Natural killer cell treated with Interleukin-12 subunit alpha and Interleukin-12 subunit beta and Interleukin-15 and Interleukin-18, amount 100 ng/mL, for 72 hours (primary cell): Measurements from ENCODE around the gene NOTCH1. TPM values are rescaled to one million over a fixed set of nuclear protein-coding genes. Genes with fewer than 3 reads are reported as not detected.

Experiments used
- ATAC-seq, 2 donors: fragments of 150-1000 bp; cut with Tn5 transposase in 1 of 2; sonication (Bioruptor Pico), chemical (Tn5 transposase) in 1 of 2; 2 replicates each; pipeline ENCODE4 v1.10.0; 2021
- DNase-seq: peaks from one replicate; pipeline ENCODE4 v3.0.0; 2022; ENCODE audit warnings: low spot score
- H3K27ac Mint-ChIP-seq, 2 donors: 1 replicate in 1 of 2; 2 replicates in 1 of 2; pipeline ENCODE4 v1.8.0; 2022; ENCODE audit warnings: mixed read lengths in 2 of 2, mild to moderate bottlenecking in 1 of 2, moderate library complexity in 1 of 2
- H3K27me3 Mint-ChIP-seq, 2 donors: 1 replicate in 1 of 2; 2 replicates in 1 of 2; pipeline ENCODE4 v1.8.0; 2022; ENCODE audit warnings: mixed read lengths in 2 of 2
- H3K36me3 Mint-ChIP-seq: one replicate; pipeline ENCODE4 v1.8.0; 2022; ENCODE audit warnings: mixed read lengths
- H3K4me1 Mint-ChIP-seq, 2 donors: 1 replicate in 1 of 2; 2 replicates in 1 of 2; pipeline ENCODE4 v1.8.0; 2022; ENCODE audit warnings: low read depth in 2 of 2, mixed read lengths in 2 of 2, mild to moderate bottlenecking in 1 of 2
- H3K4me3 Mint-ChIP-seq: one replicate; pipeline ENCODE4 v1.8.0; 2022; ENCODE audit warnings: mixed read lengths
- H3K9me3 Mint-ChIP-seq: 2 replicates; pipeline ENCODE4 v1.8.0; 2022; ENCODE audit warnings: mixed read lengths
- total RNA-seq, 2 donors: library from RNA; stranded (reverse); gene quantifications; one replicate each; pipeline ENCODE4 v1.2.3, GENCODE V29; 2022

Gene NOTCH1
- 10 to 100 TPM; 57.3 to 85.0 TPM for total RNA-seq

- Mint-ChIP-seq H3K9me3 (no peaks in the 10 kb centered on the region), H3K27ac (peak within 1 kb of the TSS; percentile 31 to 62), H3K4me1 (peaks cover 6 to 16% of the 10 kb centered on the region in 2 donors), H3K36me3 (no peaks in the 10 kb centered on the region), H3K27me3 (no peaks in the 10 kb centered on the region), H3K4me3 (peak within 1 kb of the TSS; percentile 82)
- DNase-seq (peak; percentile 94), ATAC-seq (peak; percentile 85 to 89)
These were observed at the start of gene NOTCH1 for GRCh38 chr9:136545965-136546696. TSS of gene NOTCH1 (minus strand) at chr9:136546048. CDS start at chr9:136545786, 262 bp downstream.

DNA sequence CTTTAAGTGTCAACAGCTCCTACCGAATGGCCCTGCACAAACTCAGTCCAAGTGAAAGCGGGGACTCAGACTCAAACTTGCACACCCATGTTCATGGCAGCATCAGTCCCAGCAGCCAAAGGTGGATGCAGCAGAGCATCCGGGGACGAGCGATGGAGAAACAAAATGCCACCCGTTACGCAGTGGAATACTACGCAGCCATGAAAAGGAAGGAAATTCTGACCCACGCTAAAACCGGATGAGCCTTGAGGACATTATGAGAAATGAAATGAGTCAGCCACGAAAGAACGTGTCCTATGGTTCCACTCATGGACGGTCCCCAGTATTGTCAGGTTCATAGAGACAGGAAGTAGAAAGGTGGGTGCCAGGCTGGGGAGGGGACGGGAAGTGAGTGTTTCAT lies 48.6 kb upstream of the NOTCH1 start:
- no peak for ATAC-seq
- Mint-ChIP-seq H3K4me1 (peaks cover 0 to 4% of the 10 kb centered on the region in 2 donors), H3K9me3 (no peaks in the 10 kb centered on the region), H3K27me3 (no peaks in the 10 kb centered on the region), H3K27ac (no peak overlapping the region), H3K4me3 (no peak overlapping the region), H3K36me3 (no peaks in the 10 kb centered on the region)
- DNase-seq = no peak

DNA sequence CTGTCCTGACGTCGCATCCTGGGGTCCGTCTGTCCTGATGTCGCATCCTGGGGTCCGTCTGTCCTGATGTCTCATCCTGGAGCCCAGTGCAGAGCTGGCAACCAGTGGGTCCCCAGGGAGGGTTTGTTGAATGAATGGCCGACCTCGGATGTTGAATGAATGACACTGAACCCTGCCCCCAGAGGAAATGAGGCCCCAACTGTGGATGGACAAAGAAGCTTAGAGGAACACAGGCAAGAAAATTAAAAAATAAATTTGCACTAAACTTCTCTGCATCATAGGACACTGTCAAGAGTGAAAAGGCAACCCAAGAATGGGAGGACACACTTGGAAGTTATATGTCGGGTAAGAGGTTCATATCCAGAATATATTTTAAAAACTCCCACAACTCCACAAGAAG lies 47.7 kb upstream of the NOTCH1 start:
- H3K4me1 Mint-ChIP-seq = peaks cover 0 to 10% of the 10 kb centered on the region in 2 donors
- ATAC-seq (no peak), DNase-seq (no peak)
- no peaks in the 10 kb centered on the region for H3K27me3 Mint-ChIP-seq
- H3K4me3 Mint-ChIP-seq = no peak overlapping the region
- H3K27ac Mint-ChIP-seq = no peak overlapping the region
- no peaks in the 10 kb centered on the region for H3K36me3 Mint-ChIP-seq
- no peaks in the 10 kb centered on the region for H3K9me3 Mint-ChIP-seq

DNA sequence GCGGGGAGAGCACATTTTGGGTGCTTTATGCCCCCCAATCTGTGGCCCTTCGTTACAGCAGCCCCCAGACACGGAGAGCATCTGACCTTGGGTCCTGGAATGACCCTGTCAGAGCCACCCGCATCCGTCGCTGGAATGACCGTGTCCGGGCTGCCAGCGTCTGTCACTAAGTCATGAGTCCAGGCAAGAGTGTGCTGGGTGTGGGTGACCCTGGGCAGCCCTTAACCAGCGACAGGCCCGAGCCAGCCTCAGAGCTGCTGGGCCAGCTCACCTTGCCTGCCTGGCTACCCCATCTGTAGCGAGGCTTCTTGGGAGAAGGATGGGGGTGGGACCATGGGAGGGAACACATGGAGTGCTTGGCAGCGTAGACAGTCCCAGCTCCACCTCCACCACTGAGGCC lies 46.8 kb upstream of the NOTCH1 start:
- ATAC-seq (no peak), DNase-seq (no peak)
- Mint-ChIP-seq H3K4me3 (no peak overlapping the region), H3K4me1 (peaks cover 0 to 13% of the 10 kb centered on the region in 2 donors), H3K9me3 (no peaks in the 10 kb centered on the region), H3K36me3 (no peaks in the 10 kb centered on the region), H3K27ac (no peak overlapping the region), H3K27me3 (no peaks in the 10 kb centered on the region)

DNA sequence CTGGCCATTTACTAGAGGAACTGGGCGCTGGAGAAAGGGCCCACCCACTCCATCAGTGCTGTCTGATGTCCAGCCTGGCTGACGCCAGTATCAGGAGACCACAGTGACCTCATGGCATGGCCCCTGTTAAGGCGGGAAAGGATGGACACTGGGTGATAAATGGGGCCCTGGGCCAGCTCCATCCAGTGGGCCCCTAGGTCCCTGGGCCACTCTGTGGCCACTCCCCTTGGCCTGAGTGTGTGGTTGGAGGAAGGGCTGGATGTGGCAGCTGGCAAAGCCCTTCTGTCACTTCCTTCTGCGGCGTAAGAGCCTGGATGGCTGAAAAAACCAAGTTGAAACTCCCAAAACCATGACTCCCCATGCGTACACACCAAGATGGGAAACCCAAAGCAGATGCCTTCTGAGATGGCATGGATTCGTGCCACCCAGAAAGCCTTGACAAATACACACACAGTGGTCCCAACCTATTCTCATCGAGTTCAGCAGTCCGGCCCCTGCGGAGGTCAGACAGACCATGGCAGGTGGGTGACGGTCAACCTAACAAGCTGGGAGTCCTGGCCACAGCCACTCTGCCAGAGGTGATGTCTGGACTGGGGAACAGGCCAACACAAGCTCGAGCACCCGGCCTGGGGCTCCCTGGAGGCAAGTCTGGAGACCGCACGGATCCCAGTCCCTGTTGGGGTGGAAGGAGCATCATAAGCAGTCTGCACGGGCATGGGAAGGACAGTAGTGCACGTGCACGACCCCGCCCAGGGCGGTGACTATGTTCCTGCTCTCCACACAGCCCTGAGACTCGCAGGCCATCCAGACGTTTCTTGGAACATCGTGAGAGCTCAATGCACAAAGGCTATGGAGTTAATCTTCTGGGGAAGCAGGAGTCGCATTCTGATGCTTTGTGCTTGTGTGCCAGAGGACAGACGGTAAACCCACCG lies 45.2 kb upstream of the NOTCH1 start:
- H3K36me3 Mint-ChIP-seq = no peaks in the 10 kb centered on the region
- H3K27ac Mint-ChIP-seq = no peak overlapping the region
- H3K4me1 Mint-ChIP-seq = peaks cover 0 to 17% of the 10 kb centered on the region in 2 donors
- H3K27me3 Mint-ChIP-seq = no peaks in the 10 kb centered on the region
- DNase-seq (no peak), ATAC-seq (no peak)
- H3K9me3 Mint-ChIP-seq = no peaks in the 10 kb centered on the region
- H3K4me3 Mint-ChIP-seq = no peak overlapping the region

GRCh38 chr9:136589766-136590763 lies 44.2 kb upstream of the NOTCH1 start:
- ATAC-seq (no peak), DNase-seq (no peak)
- Mint-ChIP-seq H3K27ac (no peak overlapping the region), H3K27me3 (no peaks in the 10 kb centered on the region), H3K9me3 (no peaks in the 10 kb centered on the region), H3K36me3 (no peaks in the 10 kb centered on the region), H3K4me1 (peaks cover 0 to 17% of the 10 kb centered on the region in 2 donors), H3K4me3 (no peak overlapping the region)

DNA sequence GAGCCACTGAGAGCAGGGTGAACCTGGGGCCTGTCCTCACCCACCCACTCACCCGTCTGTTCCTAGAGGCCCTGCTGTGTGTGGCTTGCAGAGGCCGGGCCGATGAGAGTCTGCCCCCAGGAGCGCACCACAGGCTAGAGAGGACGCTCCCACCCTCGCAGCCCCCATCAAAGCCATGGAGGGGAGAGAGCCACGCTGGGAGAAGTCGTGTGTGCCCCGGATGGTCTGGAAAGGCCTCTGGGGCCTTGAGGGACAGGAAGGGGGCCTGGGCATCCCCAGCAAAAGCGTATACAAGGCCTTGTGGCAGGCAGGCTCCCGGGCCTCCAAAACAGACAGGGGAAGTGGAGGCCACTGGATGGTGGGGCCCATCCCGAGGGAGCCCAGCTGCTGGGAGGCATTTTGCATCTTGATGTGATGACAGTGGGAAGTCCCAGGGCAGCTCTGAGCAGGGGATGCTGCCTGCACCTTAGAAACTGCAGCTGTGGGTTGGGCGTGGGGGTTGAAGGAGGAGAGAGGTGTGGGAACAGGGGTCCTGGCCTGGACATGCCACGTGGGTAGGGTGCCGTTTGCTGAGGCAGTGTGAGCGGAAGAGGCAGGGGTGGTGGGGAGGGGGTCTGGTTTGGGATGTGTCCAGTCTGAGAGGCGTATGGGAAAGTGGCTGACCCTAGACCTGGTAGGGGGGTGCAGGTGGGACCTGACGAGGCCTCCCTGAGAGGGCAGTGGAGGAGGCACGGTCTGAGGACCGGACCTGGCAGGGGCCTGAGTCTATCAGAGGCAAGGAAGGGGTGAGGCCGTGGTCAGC lies 43.0 kb upstream of the NOTCH1 start:
- no peak for DNase-seq
- no peak for ATAC-seq
- no peaks in the 10 kb centered on the region for H3K27me3 Mint-ChIP-seq
- H3K4me3 Mint-ChIP-seq = no peak overlapping the region
- H3K9me3 Mint-ChIP-seq = no peaks in the 10 kb centered on the region
- H3K36me3 Mint-ChIP-seq = no peaks in the 10 kb centered on the region
- H3K27ac Mint-ChIP-seq = no peak overlapping the region
- peaks cover 0 to 13% of the 10 kb centered on the region in 2 donors for H3K4me1 Mint-ChIP-seq

- H3K27ac Mint-ChIP-seq = no peak overlapping the region
- H3K4me3 Mint-ChIP-seq = no peak overlapping the region
- peaks cover 0 to 13% of the 10 kb centered on the region in 2 donors for H3K4me1 Mint-ChIP-seq
- no peak for DNase-seq
- no peaks in the 10 kb centered on the region for H3K9me3 Mint-ChIP-seq
- ATAC-seq = no peak
- no peaks in the 10 kb centered on the region for H3K27me3 Mint-ChIP-seq
- H3K36me3 Mint-ChIP-seq = no peaks in the 10 kb centered on the region
These were observed 42.3 kb upstream of the NOTCH1 start for GRCh38 chr9:136587944-136588662.

DNA sequence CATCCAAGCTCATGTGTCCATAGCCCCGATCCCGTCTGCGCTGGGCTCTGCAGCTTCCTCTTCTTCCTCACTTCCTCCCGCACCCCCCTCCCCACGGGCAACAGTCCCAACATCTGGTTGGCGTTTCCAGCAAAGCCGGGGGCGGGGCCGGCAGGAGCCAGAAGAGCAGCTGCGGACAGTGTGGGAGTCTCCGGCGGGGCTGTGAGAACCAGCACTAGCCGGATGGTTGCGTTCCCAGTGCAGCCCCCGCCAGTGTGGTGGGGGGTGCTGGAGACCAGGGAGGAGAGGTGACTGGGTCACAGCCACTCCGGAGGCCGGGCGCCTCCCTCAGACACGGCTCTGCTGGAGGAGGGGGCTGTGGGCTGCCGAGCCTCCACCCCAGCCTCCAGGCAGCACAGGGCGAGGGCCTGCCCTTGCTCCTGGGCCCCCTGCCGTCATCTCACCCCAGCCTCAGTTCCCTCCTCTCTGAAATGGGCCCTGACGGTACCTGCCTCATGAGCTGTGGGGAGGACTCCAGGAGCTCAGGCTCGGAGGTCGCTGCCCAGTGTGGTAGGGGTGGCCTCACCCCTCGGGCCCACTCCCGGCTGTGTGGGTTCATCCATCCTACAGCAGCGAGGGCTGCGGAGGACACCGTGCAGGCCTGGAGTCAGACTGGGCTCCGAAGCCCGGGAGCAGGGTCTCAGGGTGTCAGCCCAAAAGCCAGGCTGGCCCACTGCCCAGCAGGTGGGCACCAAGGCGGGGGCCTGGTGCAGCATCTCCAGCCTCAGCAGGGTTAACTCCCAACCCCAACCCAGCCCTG lies 41.5 kb upstream of the NOTCH1 start:
- Mint-ChIP-seq H3K9me3 (no peaks in the 10 kb centered on the region), H3K4me1 (peaks cover 0 to 13% of the 10 kb centered on the region in 2 donors), H3K4me3 (no peak overlapping the region), H3K27ac (no peak overlapping the region), H3K27me3 (no peaks in the 10 kb centered on the region), H3K36me3 (no peaks in the 10 kb centered on the region)
- ATAC-seq = no peak
- no peak for DNase-seq

GRCh38 chr9:136586391-136586953 lies 40.6 kb upstream of the NOTCH1 start:
- Mint-ChIP-seq H3K36me3 (no peaks in the 10 kb centered on the region), H3K4me3 (no peak overlapping the region), H3K27me3 (no peaks in the 10 kb centered on the region), H3K9me3 (no peaks in the 10 kb centered on the region), H3K4me1 (peaks cover 0 to 13% of the 10 kb centered on the region in 2 donors), H3K27ac (no peak overlapping the region)
- DNase-seq = no peak
- no peak for ATAC-seq

- H3K4me1 Mint-ChIP-seq = peaks cover 0 to 13% of the 10 kb centered on the region in 2 donors
- no peaks in the 10 kb centered on the region for H3K27me3 Mint-ChIP-seq
- H3K27ac Mint-ChIP-seq = no peak overlapping the region
- no peak for ATAC-seq
- no peak overlapping the region for H3K4me3 Mint-ChIP-seq
- H3K36me3 Mint-ChIP-seq = no peaks in the 10 kb centered on the region
- no peak for DNase-seq
- no peaks in the 10 kb centered on the region for H3K9me3 Mint-ChIP-seq
These were observed 39.8 kb upstream of the NOTCH1 start for GRCh38 chr9:136585531-136586120.
